Left lung (tissue), 10 donors: ENCODE results near the gene ARHGEF2. TPM values are rescaled to one million over a fixed set of nuclear protein-coding genes. Genes with fewer than 3 reads are reported as not detected.
A peak's percentile ranks its signal among the peaks of the same experiment; 100 is the strongest.
"Not testable (repeated sequence)": the region's sequence is repeated elsewhere in the genome, so short reads cannot be mapped to it uniquely, and the experiment has no call there.

ENCODE experiments used
- ATAC-seq: fragments of 200-7000 bp; cut with Tn5 transposase; one replicate; pipeline ENCODE4 v1.9.1; 2020; ENCODE audit warnings: moderate library complexity
- DNase-seq, 4 donors: peaks; one replicate each; pipeline ENCODE4 v3.0.0-alpha.2; 2013 to 2020
- H3K27ac ChIP-seq, 2 donors: fragments of 200-600 bp; sonication (generic) in 1 of 2; one replicate each; pipeline versions ENCODE4 v1.5.0 to v1.8.0; 2020 to 2021
- H3K27me3 ChIP-seq, 2 donors: fragments of 200-600 bp; sonication (generic) in 1 of 2; one replicate each; pipeline versions ENCODE4 v1.5.0 to v1.8.0; 2020 to 2021
- H3K36me3 ChIP-seq, 2 donors: fragments of 200-600 bp; sonication (generic) in 1 of 2; one replicate each; pipeline versions ENCODE4 v1.5.0 to v1.8.0; 2020 to 2021
- H3K4me1 ChIP-seq, 2 donors: fragments of 200-600 bp; one replicate each; pipeline ENCODE4 v1.8.0; 2021
- H3K4me3 ChIP-seq, 2 donors: fragments of 200-600 bp; sonication (generic) in 1 of 2; one replicate each; pipeline versions ENCODE4 v1.5.0 to v1.8.0; 2020 to 2021; ENCODE audit warnings: mild to moderate bottlenecking in 1 of 2
- H3K9me3 ChIP-seq, 2 donors: fragments of 200-600 bp; sonication (generic) in 1 of 2; one replicate each; pipeline versions ENCODE4 v1.5.0 to v1.8.0; 2020 to 2021
- CTCF ChIP-seq, 2 donors: fragments of 200-600 bp; sonication (generic) in 1 of 2; IDR thresholded peaks; one replicate each; pipeline versions ENCODE4 v1.5.0 to v1.8.0; 2021; ENCODE audit warnings: antibody characterized with exemption in 2 of 2
- intact Hi-C, 2 donors: fragments of 100-400 bp; cut with DNase I; formaldehyde crosslinking; loops; one replicate each; pipeline versions ENCODE4 v1.11.2 to v1.14.2; 2022
- polyA plus RNA-seq, 6 donors: library from polyadenylated mRNA; unstranded; fragments of 120-200 nt; gene quantifications; one replicate each; pipeline ENCODE4 v1.2.1, GENCODE V29; 2013; ENCODE audit not compliant: insufficient read length in 6 of 6
- total RNA-seq, 2 donors: library from RNA; stranded (reverse); fragmentation: NEBNext Ultra II Directional; extraction: Animal tissue kit (Norgen Biotek cat#: 25700); gene quantifications; one replicate each; pipeline ENCODE4 v1.2.1, GENCODE V29; 2021
- donor health status: DM: no; HTN: yes; CAD: no.
- donor health status: DM: no; HTN: no; CAD: no.

ARHGEF2 gene
- total and polyA plus RNA-seq, 8 donors, result 158 to 290 (median 218) TPM

- DNase-seq (no peak), ATAC-seq (no peak)
- Histone ChIP-seq H3K27ac (no peak overlapping the region), H3K4me1 (peaks cover 0 to 7% of the 10 kb centered on the region in 2 donors), H3K4me3 (no peak overlapping the region), H3K9me3 (no peaks in the 10 kb centered on the region), H3K27me3 (no peaks in the 10 kb centered on the region), H3K36me3 (no peaks in the 10 kb centered on the region)
- intact Hi-C loops, result no loop called here
- no peak for TF ChIP-seq CTCF (IDR thresholded peaks at IDR 0.05)
These were observed 21.6 kb upstream of the ARHGEF2 start for GRCh38 chr1:155999964-156000363.

GRCh38 chr1:155996166-155996565, 17.8 kb upstream of the ARHGEF2 start:
- intact Hi-C loops, result no loop called here
- H3K4me3 ChIP-seq, result no peak overlapping the region
- H3K27me3 ChIP-seq, result no peaks in the 10 kb centered on the region
- no peak overlapping the region for H3K27ac ChIP-seq
- DNase-seq, result no peak
- no peak for TF ChIP-seq CTCF (IDR thresholded peaks at IDR 0.05)
- H3K9me3 ChIP-seq, result no peaks in the 10 kb centered on the region
- H3K4me1 ChIP-seq, result peaks cover 0 to 10% of the 10 kb centered on the region in 2 donors
- no peak for ATAC-seq
- no peaks in the 10 kb centered on the region for H3K36me3 ChIP-seq

GRCh38 chr1:155993595-155993994, 15.2 kb upstream of the ARHGEF2 start:
- H3K27ac ChIP-seq, result peak overlapping the region in 1 of 2 donors; percentile 48
- no peak for TF ChIP-seq CTCF (IDR thresholded peaks at IDR 0.05)
- ATAC-seq, result peak; percentile 79
- no peak overlapping the region for H3K4me3 ChIP-seq
- intact Hi-C loops, result no loop called here
- no peaks in the 10 kb centered on the region for H3K27me3 ChIP-seq
- H3K4me1 ChIP-seq, result peaks cover 5 to 36% of the 10 kb centered on the region in 2 donors
- H3K9me3 ChIP-seq, result no peaks in the 10 kb centered on the region
- peak in 1 of 4 donors; percentile 62 for DNase-seq
- H3K36me3 ChIP-seq, result no peaks in the 10 kb centered on the region

DNA sequence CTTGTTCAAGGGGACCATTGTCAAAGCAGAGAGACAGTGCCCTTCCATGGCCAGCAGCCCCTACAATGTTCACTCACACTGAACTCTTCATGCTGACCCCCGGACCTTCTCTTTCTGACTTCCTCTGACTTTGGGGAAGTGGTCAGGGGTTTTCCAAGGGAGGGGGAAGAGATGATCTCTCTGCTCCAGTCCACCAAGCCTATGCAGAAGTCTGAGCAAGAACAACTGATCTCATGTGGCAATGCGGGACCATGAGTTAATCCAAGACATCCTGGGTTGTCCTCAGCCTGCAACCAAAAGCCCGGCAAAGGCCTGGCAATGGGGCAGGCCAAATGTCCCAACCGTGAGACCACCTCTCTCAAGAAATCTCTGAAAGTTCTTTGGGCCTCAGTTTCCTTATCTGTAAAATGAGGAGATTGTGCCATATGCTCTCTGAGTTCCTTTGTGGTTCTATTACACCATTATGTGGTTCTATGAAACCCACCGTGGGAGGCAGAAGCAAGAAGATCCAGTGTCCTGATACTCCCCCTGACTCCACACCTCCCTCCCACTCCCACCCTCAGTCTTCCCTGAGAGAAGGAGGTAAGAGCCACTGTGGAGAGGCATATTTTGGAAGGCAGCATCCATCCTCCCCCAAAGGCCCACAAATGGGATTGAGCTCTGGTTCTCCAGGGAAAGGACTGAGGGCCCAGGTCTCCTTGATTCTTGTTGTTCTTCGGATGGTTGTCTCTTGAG, 11.8 kb upstream of the ARHGEF2 start:
- H3K4me1 ChIP-seq, result peaks cover 5 to 42% of the 10 kb centered on the region in 2 donors
- no peaks in the 10 kb centered on the region for H3K36me3 ChIP-seq
- peak overlapping the region in 1 of 2 donors; percentile 35 for H3K4me3 ChIP-seq
- peak overlapping the region; percentile 35 to 88 for H3K27ac ChIP-seq
- TF ChIP-seq CTCF (IDR thresholded peaks at IDR 0.05), result no peak
- DNase-seq, result no peak
- peak; percentile 14 for ATAC-seq
- no peaks in the 10 kb centered on the region for H3K27me3 ChIP-seq
- no peaks in the 10 kb centered on the region for H3K9me3 ChIP-seq
- intact Hi-C loops, result no loop called here

DNA sequence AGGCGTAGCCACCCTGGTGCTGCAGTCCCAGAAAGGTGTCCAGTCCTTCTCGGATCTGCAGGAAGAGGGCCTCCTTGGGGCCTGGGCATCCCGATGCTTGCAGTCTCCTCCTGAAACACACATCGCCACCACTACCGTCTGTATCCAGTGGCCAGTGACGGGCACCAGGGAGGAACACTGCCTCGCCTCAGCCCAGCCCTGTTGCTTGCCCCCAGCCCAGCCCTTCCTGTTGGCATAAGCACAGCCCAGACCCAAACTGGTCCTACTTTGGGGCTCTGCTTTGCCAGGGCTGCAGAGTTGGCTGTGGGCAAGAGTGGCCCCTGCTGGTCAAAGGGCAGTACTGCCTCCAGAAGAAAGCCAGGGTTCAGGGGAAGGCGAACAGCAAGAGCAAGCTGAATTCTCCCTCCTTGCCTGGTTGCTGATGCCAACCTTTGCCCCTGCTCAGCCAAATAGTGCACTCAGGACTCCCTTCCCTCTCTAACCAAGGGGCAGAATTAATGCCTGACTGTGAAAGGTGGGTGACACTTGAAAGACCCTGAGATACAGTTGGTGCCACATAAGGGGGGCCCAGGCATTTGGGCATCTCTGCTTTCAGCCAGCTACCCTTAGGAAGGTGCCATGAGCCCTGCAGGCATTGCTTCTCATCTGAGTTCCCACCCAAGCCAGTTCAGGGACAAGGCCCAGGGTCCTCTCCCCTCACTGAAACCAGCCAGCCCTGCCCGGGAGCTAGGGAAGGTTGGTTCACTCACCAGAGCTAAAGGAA, 11.1 kb upstream of the ARHGEF2 start:
- H3K9me3 ChIP-seq, result no peaks in the 10 kb centered on the region
- H3K27me3 ChIP-seq, result no peaks in the 10 kb centered on the region
- ATAC-seq, result peak; percentile 86
- TF ChIP-seq CTCF (IDR thresholded peaks at IDR 0.05), result peak; percentile 95 to 100
- peaks cover 6 to 45% of the 10 kb centered on the region in 2 donors for H3K4me1 ChIP-seq
- peak overlapping the region; percentile 2 to 35 for H3K4me3 ChIP-seq
- H3K36me3 ChIP-seq, result no peaks in the 10 kb centered on the region
- H3K27ac ChIP-seq, result peak overlapping the region; percentile 3 to 88
- DNase-seq, result peak in 3 of 4 donors; percentile 81 to 91 (median 82)
- intact Hi-C loops, result loop anchor here in 1 of 2 donors (5.0 kb wide), 1 partner anchor 52 kb away; no protein-coding TSS in a partner anchor

- H3K9me3 ChIP-seq, H3K36me3 ChIP-seq, DNase-seq, H3K4me3 ChIP-seq, H3K27me3 ChIP-seq, ATAC-seq: not testable (repeated sequence)
- H3K4me1 ChIP-seq, result peaks cover 36 to 68% of the 10 kb centered on the region in 2 donors
- intact Hi-C loops, result loop anchor here in 1 of 2 donors (5.0 kb wide), 1 partner anchor 48 kb away; no protein-coding TSS in a partner anchor
- H3K27ac ChIP-seq, result peak overlapping the region in 1 of 2 donors; percentile 96
These were observed 6.7 kb upstream of the ARHGEF2 start for GRCh38 chr1:155984903-155985645.
